Glutamatergic neuron (in vitro differentiated cells): ENCODE results near the gene POLRMT. TPM values are rescaled to one million over a fixed set of nuclear protein-coding genes. Genes with fewer than 3 reads are reported as not detected.
A peak's percentile ranks its signal among the peaks of the same experiment; 100 is the strongest.

Experiments
- DNase-seq: peaks from one replicate; pipeline ENCODE4 v3.0.0; 2022
- H3K27ac Mint-ChIP-seq: one replicate; pipeline ENCODE4 v1.8.0; 2020; ENCODE audit warnings: mild to moderate bottlenecking, mixed read lengths, inconsistent platforms; ENCODE audit not compliant: unreplicated experiment
- H3K27me3 Mint-ChIP-seq: one replicate; pipeline ENCODE4 v1.8.0; 2020; ENCODE audit warnings: mild to moderate bottlenecking, moderate library complexity, mixed read lengths, inconsistent platforms; ENCODE audit not compliant: unreplicated experiment
- H3K36me3 Mint-ChIP-seq: one replicate; pipeline ENCODE4 v1.8.0; 2020; ENCODE audit warnings: mild to moderate bottlenecking, mixed read lengths, inconsistent platforms; ENCODE audit not compliant: unreplicated experiment
- H3K4me1 Mint-ChIP-seq: one replicate; pipeline ENCODE4 v1.8.0; 2020; ENCODE audit warnings: mild to moderate bottlenecking, low read depth, mixed read lengths, inconsistent platforms; ENCODE audit not compliant: unreplicated experiment
- H3K4me3 Mint-ChIP-seq: one replicate; pipeline ENCODE4 v1.8.0; 2020; ENCODE audit warnings: mild to moderate bottlenecking, mixed read lengths, inconsistent platforms; ENCODE audit not compliant: unreplicated experiment
- H3K9me3 Mint-ChIP-seq: one replicate; pipeline ENCODE4 v1.8.0; 2020; ENCODE audit warnings: mild to moderate bottlenecking, moderate library complexity, mixed read lengths, inconsistent platforms; ENCODE audit not compliant: unreplicated experiment
- total RNA-seq: library from RNA; stranded (reverse); fragmentation: NEBNext Ultra II Directional; extraction: Animal tissue kit (Norgen Biotek cat#: 25700); gene quantifications from one replicate; pipeline ENCODE4 v1.2.1, GENCODE V29; 2021; ENCODE audit not compliant: unreplicated experiment
- TF ChIP-seq, protein P1 (sequence below): fragments of 200-600 bp; sonication (generic); IDR thresholded peaks from one replicate; pipeline ENCODE4 v1.5.0; 2021; ENCODE audit not compliant: partially characterized antibody, unreplicated experiment

The POLRMT gene
- total RNA-seq, 1 donor from 2014 or later: 79.9 TPM

DNA sequence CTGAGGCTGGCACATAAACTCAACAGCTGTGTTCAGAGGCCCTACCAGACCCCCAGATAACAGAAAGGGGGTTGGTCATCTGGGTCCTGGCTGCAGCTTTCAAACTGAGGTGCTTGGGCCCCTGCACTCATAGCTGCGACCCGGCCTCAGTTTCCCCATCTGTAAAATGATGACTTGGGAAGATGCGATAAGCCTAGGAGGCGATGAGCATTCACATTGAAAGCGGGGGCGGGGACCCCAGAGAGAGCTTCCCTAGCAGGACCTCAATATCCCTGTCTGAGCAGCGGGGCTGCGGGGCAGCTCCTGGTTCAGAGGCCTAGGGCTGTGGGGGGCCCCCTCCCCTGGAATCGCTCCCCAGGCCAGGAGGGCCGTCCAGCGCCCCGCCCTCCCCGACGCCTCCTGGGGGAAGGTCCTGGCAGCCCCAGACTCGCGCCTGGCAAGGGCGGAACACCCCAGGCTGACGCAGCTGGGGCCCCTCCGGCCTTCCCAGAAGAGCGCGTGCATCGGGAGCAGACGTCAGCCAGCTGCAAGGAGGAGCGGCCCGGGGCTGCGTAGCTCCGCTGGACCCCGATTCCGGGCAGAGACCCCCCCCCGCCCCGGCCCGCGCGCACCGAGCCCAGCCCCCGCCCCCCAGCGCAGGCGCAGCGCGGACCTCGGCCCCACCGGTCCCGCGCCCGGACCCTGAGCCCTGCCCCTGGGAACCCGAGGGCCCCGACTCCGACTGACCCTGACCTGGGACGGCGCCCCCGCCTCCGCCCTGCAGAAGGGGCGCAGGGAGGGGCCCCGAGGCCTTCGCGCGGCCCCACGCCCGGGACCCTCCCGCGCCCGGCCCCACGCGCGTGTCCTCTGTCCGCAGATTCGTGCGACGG, 46.3 kb upstream of the POLRMT start:
- H3K27ac Mint-ChIP-seq: no peak overlapping the region
- no peaks in the 10 kb centered on the region for H3K36me3 Mint-ChIP-seq
- peaks cover 10% of the 10 kb centered on the region for H3K9me3 Mint-ChIP-seq
- peak overlapping the region; percentile 65 for H3K4me3 Mint-ChIP-seq
- H3K4me1 Mint-ChIP-seq: peaks cover 5% of the 10 kb centered on the region
- TF ChIP-seq, protein P1, sequence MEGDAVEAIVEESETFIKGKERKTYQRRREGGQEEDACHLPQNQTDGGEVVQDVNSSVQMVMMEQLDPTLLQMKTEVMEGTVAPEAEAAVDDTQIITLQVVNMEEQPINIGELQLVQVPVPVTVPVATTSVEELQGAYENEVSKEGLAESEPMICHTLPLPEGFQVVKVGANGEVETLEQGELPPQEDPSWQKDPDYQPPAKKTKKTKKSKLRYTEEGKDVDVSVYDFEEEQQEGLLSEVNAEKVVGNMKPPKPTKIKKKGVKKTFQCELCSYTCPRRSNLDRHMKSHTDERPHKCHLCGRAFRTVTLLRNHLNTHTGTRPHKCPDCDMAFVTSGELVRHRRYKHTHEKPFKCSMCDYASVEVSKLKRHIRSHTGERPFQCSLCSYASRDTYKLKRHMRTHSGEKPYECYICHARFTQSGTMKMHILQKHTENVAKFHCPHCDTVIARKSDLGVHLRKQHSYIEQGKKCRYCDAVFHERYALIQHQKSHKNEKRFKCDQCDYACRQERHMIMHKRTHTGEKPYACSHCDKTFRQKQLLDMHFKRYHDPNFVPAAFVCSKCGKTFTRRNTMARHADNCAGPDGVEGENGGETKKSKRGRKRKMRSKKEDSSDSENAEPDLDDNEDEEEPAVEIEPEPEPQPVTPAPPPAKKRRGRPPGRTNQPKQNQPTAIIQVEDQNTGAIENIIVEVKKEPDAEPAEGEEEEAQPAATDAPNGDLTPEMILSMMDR: no peak
- peaks cover 14% of the 10 kb centered on the region for H3K27me3 Mint-ChIP-seq
- peak; percentile 72 for DNase-seq

DNA sequence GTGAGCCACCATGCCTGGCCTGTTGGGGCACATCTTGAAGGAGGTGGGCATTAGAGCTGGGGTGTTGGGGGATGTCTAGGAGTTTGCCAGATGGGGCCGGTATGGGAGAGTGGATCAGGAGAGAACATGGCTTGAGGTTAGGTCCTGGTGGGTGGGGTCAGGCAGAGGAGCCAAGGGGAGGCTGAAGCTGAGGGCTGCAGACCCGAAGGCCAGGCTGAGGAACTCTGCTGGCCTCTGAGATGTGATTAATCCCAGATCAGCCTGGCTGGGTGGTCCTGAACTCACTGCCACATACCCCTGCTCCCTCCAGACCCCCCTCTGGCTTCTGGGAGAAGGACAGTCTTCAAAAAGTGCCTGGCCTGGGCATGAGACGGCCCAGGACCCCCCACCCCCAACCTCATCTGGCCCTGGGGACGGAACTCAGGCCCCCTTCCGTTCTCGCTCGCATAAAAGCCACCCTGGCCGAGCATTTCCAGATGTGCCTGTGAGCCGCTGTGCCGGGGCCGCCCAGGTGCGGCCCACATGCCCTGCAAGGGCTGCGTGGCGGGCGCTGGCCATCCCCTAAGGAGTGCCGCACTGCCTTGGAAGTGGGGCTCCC, 45.6 kb upstream of the POLRMT start:
- peak overlapping the region; percentile 52 for H3K4me3 Mint-ChIP-seq
- TF ChIP-seq, protein P1: no peak
- H3K9me3 Mint-ChIP-seq: peaks cover 10% of the 10 kb centered on the region
- no peak overlapping the region for H3K27ac Mint-ChIP-seq
- peaks cover 5% of the 10 kb centered on the region for H3K4me1 Mint-ChIP-seq
- no peak for DNase-seq
- no peaks in the 10 kb centered on the region for H3K36me3 Mint-ChIP-seq
- H3K27me3 Mint-ChIP-seq: peaks cover 14% of the 10 kb centered on the region

DNA sequence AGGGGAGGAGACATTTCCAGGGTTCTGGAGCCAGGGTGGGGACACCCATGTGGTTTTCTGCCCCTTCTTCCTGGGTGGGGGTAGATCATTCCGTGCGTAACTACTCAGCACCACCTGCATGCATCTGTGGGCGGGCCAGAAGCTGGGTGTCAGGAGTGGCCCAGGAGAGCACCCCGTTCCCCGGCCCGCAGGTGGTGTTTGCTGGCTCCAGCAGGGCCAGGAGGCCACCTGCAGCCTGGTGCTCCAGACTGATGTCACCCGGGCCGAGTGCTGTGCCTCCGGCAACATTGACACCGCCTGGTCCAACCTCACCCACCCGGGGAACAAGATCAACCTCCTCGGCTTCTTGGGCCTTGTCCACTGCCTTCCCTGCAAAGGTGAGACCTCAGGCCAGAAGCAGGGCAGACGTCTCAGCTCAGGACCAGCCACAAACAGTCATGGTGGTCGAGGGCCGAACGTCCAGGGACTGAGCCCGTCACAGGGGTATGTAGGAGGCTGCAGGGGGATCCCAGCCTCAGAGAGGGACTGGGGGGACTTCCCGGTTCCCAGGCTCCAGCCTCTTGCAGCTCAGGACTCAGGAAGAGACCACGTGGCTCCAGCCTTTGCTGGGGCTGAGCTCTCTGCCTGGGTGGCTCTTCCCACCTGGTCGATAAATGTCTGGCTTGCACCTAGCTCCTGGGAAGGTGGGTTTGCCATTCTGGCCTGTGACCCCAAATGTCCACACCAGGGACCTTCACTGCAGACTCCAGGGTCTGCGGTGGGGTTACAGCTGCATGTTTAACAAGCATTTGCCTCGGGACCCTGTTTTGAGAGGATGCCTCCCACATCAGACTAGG, 44.5 kb upstream of the POLRMT start:
- Mint-ChIP-seq H3K9me3 (peaks cover 10% of the 10 kb centered on the region), H3K27me3 (peaks cover 14% of the 10 kb centered on the region), H3K27ac (no peak overlapping the region), H3K36me3 (no peaks in the 10 kb centered on the region), H3K4me1 (peaks cover 5% of the 10 kb centered on the region), H3K4me3 (no peak overlapping the region)
- TF ChIP-seq, protein P1: no peak
- DNase-seq: no peak

DNA sequence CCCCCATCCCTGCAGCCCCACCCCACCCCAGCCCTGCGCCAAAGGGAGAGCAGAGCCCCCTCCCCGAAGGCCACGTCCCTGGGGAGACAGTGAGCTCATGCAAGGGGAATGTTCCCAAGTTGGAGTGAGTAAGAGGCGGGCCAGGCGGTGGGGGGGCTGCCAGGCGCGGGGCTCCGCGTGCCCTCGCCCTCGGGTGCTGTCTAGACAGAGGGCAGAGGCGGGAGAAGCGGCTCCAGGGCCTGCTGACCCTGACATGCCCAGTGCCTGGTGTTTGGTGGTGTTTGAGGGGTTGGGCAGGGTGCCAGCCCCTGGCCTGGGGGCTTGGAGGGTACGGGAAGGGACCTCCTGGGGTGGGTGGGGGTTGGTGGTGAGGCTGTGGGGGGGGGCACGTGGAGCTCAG, 43.9 kb upstream of the POLRMT start:
- TF ChIP-seq, protein P1: no peak
- H3K9me3 Mint-ChIP-seq: peaks cover 10% of the 10 kb centered on the region
- H3K27me3 Mint-ChIP-seq: peaks cover 14% of the 10 kb centered on the region
- H3K36me3 Mint-ChIP-seq: no peaks in the 10 kb centered on the region
- H3K4me1 Mint-ChIP-seq: peaks cover 5% of the 10 kb centered on the region
- no peak for DNase-seq
- H3K27ac Mint-ChIP-seq: no peak overlapping the region
- no peak overlapping the region for H3K4me3 Mint-ChIP-seq
